ENCODE measurements around the gene CFDP1.

CFDP1 gene

GRCh38 chr16:75315539-75316306, 117.6 kb downstream of the CFDP1 start:
- no peak for DNase-seq

DNA sequence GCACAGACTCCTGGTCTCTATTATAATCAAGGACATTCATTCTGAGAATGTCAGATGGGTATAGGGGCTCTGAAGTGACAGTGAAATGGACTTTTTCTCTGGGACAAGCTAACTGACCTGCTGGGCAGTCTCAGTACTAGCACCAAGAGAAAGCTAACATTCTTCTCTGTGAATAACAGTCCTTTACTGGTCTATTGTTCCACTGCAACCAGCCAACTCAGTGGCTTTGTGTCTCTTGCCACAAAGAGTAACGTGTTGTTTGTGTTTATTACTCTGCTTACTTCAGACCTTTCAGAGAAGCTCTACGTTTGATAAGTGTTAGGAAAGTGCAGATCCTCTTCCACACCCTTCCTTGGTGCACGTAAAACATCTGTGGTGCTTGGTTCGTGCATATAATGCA, 120.4 kb downstream of the CFDP1 start:
- DNase-seq = no peak

GRCh38 chr16:75311383-75311938, 121.8 kb downstream of the CFDP1 start:
- no peak for DNase-seq

DNA sequence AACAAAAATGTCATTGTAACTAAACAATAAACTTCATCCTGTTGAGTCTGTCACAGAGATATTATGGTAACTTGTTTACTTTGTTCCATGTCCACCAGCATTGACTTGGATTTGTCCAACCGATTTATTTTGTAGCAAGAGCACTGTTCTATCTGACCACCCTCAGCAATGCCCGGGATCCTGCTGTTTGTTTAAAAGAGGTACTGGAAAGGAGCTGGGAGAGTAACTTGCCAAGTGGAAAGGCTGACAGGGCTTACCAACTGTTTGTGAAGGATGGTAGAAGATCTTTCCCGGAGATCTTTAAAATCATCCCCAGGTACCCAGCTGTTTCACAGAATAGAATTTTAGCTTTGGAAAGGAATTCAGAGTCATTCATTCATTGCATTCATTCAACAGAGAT, 122.8 kb downstream of the CFDP1 start:
- DNase-seq = no peak

GRCh38 chr16:75309899-75310430, 123.3 kb downstream of the CFDP1 start:
- DNase-seq = no peak

DNA sequence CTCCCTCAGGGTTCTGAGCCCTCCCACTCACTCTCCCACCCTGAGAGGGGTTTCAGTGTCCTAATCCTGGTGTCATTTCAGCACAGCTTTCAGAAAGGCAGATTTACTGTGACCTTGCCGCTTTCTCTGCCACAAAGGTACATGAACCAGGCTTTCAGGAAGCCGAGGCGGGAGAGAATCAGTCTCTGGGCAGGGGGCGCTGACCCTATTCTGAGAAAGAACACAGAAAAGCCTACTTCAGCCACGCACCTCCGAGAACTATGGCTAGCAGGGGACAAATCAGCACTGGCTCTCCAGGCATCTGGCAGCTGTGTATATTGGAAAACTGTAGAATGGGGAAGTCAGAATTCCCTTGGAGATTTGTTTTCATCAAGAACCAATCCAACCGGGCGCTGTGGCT, 124.1 kb downstream of the CFDP1 start:
- DNase-seq = no peak

GRCh38 chr16:75308011-75308410, 125.3 kb downstream of the CFDP1 start:
- DNase-seq = no peak

- no peak for DNase-seq
These were observed 125.8 kb downstream of the CFDP1 start for GRCh38 chr16:75307506-75307905.

- no peak for DNase-seq
These were observed 127.1 kb downstream of the CFDP1 start for GRCh38 chr16:75306099-75306762.

DNA sequence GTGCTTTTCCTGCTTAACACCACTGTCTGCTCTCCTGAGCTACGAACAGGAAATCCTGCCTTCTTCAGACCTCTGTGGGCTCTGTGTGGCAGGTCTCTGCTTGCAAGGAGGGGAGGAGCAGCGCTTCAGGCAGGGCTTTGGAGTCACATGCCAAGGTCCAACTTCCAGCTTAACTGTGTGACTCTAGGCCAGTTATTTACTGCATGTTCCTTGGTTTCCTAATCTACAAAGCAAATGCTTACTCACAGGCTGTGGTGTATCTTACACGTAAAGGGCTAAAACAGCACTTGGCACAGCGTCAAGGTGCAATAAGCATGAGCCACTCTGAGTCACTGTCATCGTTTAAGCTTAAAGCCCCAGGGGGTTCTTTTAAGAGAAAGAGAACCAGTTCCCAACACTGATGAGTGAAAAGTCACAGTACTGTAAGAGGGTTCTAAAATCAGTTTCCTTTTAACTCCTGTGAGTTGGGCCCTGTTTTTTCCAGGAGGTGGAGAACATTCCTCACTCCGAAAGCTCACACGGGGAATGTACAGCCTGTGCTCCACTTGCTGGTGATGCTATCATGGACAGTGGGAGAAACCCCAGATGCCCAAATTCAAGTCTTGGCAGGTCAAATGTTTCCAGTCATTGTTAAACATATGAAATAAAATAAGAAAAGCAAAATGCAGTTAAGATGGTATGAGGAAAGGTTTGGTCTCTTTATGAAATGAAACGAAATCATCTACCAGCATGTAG, 127.8 kb downstream of the CFDP1 start:
- no peak for DNase-seq

GRCh38 chr16:75304521-75305363, 128.6 kb downstream of the CFDP1 start:
- no peak for DNase-seq

DNA sequence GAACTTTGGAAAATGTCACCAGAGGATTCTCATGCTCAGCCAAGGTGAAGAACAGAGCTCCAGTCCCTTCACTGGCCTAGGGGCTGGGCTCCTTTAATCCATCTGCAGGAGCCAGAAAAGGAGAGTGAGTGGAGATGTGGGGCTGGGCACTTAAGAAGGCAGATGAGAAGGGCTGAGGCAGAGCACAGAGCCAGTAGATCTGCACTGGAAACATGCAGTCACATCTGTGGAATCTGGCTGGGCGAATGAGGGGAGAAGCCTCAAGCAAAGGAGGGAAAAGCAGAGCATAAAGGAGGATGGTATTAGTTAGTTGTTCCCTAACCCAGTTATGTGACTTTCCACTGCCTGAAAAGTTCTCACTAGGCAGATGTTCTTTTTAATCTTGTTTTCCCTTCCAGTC, 131.5 kb downstream of the CFDP1 start:
- no peak for DNase-seq

GRCh38 chr16:75298267-75298666, 135.0 kb downstream of the CFDP1 start:
- DNase-seq = no peak

DNA sequence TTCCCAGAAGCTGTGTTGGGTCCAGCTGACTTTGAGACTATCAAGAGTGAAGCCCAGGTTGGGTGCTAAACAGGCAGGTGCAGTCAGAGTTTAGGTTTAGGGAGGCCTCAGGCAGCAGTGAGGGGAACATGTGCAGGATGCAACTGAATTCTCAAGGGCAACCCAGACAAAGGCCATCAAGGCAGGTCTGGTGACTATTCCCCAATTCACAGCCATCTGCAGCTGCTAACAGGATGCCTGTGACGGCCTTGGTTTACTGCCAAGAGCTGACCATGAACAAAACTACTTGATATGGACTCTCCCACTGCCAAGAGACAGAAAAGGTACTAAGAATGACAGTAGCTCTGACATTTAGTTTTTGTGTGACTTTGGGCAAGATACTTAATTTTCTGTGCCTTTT, 136.7 kb downstream of the CFDP1 start:
- no peak for DNase-seq

- DNase-seq = no peak
These were observed 138.4 kb downstream of the CFDP1 start for GRCh38 chr16:75294773-75295459.

GRCh38 chr16:75293772-75294171, 139.5 kb downstream of the CFDP1 start:
- no peak for DNase-seq

DNA sequence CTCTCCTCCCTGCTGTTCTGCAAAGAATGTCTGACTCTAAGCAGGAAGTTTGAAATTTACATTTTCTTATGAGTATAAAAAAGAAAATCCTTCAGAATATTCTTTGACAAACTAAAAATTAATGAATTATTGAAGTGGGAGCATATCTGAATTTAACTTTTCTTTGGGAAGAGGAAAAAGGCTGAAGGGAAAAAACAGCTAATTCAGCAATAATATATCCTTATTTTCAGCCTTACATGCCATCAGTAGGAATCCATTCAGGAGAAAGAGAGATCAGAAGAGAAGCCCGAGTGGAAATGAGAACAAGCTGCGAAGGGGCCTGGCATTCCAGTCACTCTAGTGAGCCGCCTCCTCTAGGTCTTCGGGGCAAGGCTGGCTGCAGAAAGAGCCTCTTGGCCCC, 140.1 kb downstream of the CFDP1 start:
- DNase-seq = no peak

DNA sequence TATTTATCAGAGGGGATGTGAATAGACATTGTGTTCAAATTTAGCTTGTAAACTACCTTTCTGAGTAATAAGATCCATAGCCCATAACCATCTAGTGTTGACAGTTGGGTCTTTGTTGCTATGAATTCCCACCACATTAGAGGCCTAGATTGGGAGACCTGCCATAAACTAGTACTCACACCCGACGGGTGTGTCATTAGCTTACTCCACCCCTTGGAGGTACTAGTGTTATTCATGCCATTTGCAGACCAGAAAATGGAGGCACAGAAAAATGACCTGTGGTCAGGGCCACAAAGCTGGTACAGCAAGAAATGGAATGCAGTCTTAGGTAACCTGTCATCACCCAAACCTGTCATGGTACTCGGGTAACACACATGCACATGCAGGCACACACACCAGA, 140.6 kb downstream of the CFDP1 start:
- DNase-seq = no peak

- no peak for DNase-seq
These were observed 144.1 kb downstream of the CFDP1 start for GRCh38 chr16:75289189-75289588.

DNA sequence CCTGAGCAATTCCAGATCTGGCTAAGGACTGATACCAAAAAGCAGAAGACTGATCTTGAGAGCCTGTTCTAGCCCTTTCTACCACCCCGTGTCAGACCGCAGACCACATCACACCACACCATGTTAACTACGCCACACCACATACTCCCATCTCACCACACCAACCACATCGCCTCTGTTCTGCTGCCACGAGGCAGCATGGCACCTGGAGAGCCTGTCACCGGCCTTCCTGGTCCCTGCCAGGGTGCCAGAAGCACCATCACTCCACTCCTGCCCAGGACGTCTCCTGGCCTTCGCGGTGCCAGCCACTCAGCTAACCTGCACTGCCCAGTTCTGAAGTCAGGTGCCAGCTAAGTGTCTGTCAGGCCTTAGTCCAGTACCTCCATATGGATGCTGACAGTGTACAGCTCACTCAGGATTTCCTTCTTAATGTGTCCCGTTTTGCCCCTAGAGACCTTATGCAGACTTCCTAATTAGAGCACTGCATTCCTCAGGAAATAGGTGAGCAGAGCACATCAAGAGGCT, 144.6 kb downstream of the CFDP1 start:
- DNase-seq = no peak

- no peak for DNase-seq
These were observed 145.1 kb downstream of the CFDP1 start for GRCh38 chr16:75288181-75288580.

- no peak for DNase-seq
These were observed 145.6 kb downstream of the CFDP1 start for GRCh38 chr16:75287708-75288107.
